ENCODE results near the gene PIP. TPM values are rescaled to one million over a fixed set of nuclear protein-coding genes. Genes with fewer than 3 reads are reported as not detected.
A peak's percentile ranks its signal among the peaks of the same experiment; 100 is the strongest.
"Not testable (repeated sequence)": the region's sequence is repeated elsewhere in the genome, so short reads cannot be mapped to it uniquely, and the experiment has no call there.

The PIP gene
- total RNA-seq (not detected), polyA plus RNA-seq (not detected)
- long read RNA-seq, donor 1, result 0 reads
- long read RNA-seq, donor 2, result 0 reads

GRCh38 chr7:143131781-143132180, at the start of gene PIP:
Gene PIP, plus strand, starts transcription at chr7:143132077. Its CDS starts 40 bp downstream, at chr7:143132117.
- H3K4me1 ChIP-seq, result peaks cover 0 to 2% (median 0%) of the 10 kb centered on the region in 6 donors
- TF ChIP-seq POLR2A (IDR thresholded peaks at IDR 0.05) (no peak), POLR2AphosphoS5 (IDR thresholded peaks at IDR 0.05) (no peak), CTCF (IDR thresholded peaks at IDR 0.05 in 8 of 11, conservative IDR thresholded peaks at IDR 0.05 in 3 of 11) (no peak)
- intact Hi-C loops (cut with DNase I; ENCODE audit: low total_unique reads), result no loop called here
- no peaks in the 10 kb centered on the region for H3K9me3 ChIP-seq
- no peaks in the 10 kb centered on the region for H3K27me3 ChIP-seq (replicated peaks in 1 of 7)
- no peak within 1 kb of the TSS for H3K27ac ChIP-seq
- 51 to 72% (median 64%) methylated on average over 4 of the region's 4 CpGs for WGBS, 5 donors
- H3K4me3 ChIP-seq, result no peak within 1 kb of the TSS
- no peak for DNase-seq
- H3K36me3 ChIP-seq, result no peaks in the 10 kb centered on the region

- Histone ChIP-seq H3K4me3 (peak overlapping the region in 1 of 8 donors; percentile 48), H3K27ac (peak overlapping the region in 3 of 8 donors; percentile 37 to 72 (median 60)), H3K27me3 (replicated peaks in 1 of 7) (no peaks in the 10 kb centered on the region), H3K4me1 (peaks cover 0 to 28% (median 11%) of the 10 kb centered on the region in 6 donors), H3K9me3 (peaks cover 0 to 65% (median 35%) of the 10 kb centered on the region in 8 donors), H3K36me3 (no peaks in the 10 kb centered on the region)
- no peak for TF ChIP-seq POLR2AphosphoS5 (IDR thresholded peaks at IDR 0.05)
- TF ChIP-seq POLR2A (IDR thresholded peaks at IDR 0.05), result no peak
- no peak for TF ChIP-seq CTCF (IDR thresholded peaks at IDR 0.05 in 8 of 11, conservative IDR thresholded peaks at IDR 0.05 in 3 of 11)
- WGBS, 5 donors, result 19 to 35% (median 27%) methylated on average over 1 of the region's 1 CpG
- DNase-seq, result no peak
- intact Hi-C loops (cut with DNase I; ENCODE audit: low total_unique reads), result no loop called here
Measured at GRCh38 chr7:143085109-143085508, 46.8 kb upstream of the PIP start.

- not testable (repeated sequence) for H3K27me3 ChIP-seq (replicated peaks in 1 of 7); H3K36me3 ChIP-seq
Measured at GRCh38 chr7:143085610-143086009, 46.3 kb upstream of the PIP start.

GRCh38 chr7:143088549-143089231, 43.2 kb upstream of the PIP start:
- intact Hi-C loops (cut with DNase I; ENCODE audit: low total_unique reads); H3K4me3 ChIP-seq; DNase-seq: not testable (repeated sequence)

More at GRCh38 chr7:143085610-143086009, 46.3 kb upstream of the PIP start:
- 51 to 81% (median 74%) methylated on average over 3 of the region's 3 CpGs for WGBS, 5 donors
- H3K9me3 ChIP-seq, result peaks cover 0 to 66% (median 35%) of the 10 kb centered on the region in 8 donors
- DNase-seq; intact Hi-C loops (cut with DNase I; ENCODE audit: low total_unique reads): not testable (repeated sequence)
- H3K4me3 ChIP-seq, result peak overlapping the region in 1 of 8 donors; percentile 48
- peak overlapping the region in 3 of 8 donors; percentile 37 to 72 (median 60) for H3K27ac ChIP-seq
- H3K4me1 ChIP-seq, result peaks cover 0 to 28% (median 11%) of the 10 kb centered on the region in 6 donors

GRCh38 chr7:143096146-143096545, 35.7 kb upstream of the PIP start:
- no peak for DNase-seq
- H3K27me3 ChIP-seq (replicated peaks in 1 of 7), result no peaks in the 10 kb centered on the region
- WGBS, 5 donors, result 67 to 85% (median 77%) methylated on average over 2 of the region's 2 CpGs
- peaks cover 8 to 70% (median 41%) of the 10 kb centered on the region in 8 donors for H3K9me3 ChIP-seq
- intact Hi-C loops (cut with DNase I; ENCODE audit: low total_unique reads), result no loop called here
- TF ChIP-seq POLR2AphosphoS5 (IDR thresholded peaks at IDR 0.05) (no peak), CTCF (IDR thresholded peaks at IDR 0.05 in 8 of 11, conservative IDR thresholded peaks at IDR 0.05 in 3 of 11) (no peak), POLR2A (IDR thresholded peaks at IDR 0.05) (no peak)
- no peak overlapping the region for H3K4me3 ChIP-seq
- no peak overlapping the region for H3K27ac ChIP-seq
- H3K4me1 ChIP-seq, result no peaks in the 10 kb centered on the region
- no peaks in the 10 kb centered on the region for H3K36me3 ChIP-seq

More at GRCh38 chr7:143088549-143089231, 43.2 kb upstream of the PIP start:
- 88 to 95% (median 91%) methylated on average over 15 to 16 of the region's 16 CpGs for WGBS, 5 donors
- H3K36me3 ChIP-seq; H3K27ac ChIP-seq; H3K27me3 ChIP-seq (replicated peaks in 1 of 7): not testable (repeated sequence)
- peaks cover 0 to 24% (median 9%) of the 10 kb centered on the region in 6 donors for H3K4me1 ChIP-seq
- peaks cover 0 to 55% (median 22%) of the 10 kb centered on the region in 8 donors for H3K9me3 ChIP-seq

- H3K9me3 ChIP-seq, result peaks cover 8 to 91% (median 66%) of the 10 kb centered on the region in 8 donors
- WGBS, 5 donors, result 81 to 88% (median 86%) methylated on average over 1 of the region's 1 CpG
- H3K36me3 ChIP-seq; H3K27ac ChIP-seq; H3K4me3 ChIP-seq; intact Hi-C loops (cut with DNase I; ENCODE audit: low total_unique reads); H3K4me1 ChIP-seq; DNase-seq; H3K27me3 ChIP-seq (replicated peaks in 1 of 7): not testable (repeated sequence)
Measured at GRCh38 chr7:143099579-143099978, 32.3 kb upstream of the PIP start.
